Kidney capillary endothelial cell (primary cell): ENCODE measurements around the gene TICRR.

ENCODE experiments used
- DNase-seq: peaks from one replicate; pipeline ENCODE4 v3.0.0-alpha.2; 2018; ENCODE audit warnings: low spot score

The TICRR gene

DNA sequence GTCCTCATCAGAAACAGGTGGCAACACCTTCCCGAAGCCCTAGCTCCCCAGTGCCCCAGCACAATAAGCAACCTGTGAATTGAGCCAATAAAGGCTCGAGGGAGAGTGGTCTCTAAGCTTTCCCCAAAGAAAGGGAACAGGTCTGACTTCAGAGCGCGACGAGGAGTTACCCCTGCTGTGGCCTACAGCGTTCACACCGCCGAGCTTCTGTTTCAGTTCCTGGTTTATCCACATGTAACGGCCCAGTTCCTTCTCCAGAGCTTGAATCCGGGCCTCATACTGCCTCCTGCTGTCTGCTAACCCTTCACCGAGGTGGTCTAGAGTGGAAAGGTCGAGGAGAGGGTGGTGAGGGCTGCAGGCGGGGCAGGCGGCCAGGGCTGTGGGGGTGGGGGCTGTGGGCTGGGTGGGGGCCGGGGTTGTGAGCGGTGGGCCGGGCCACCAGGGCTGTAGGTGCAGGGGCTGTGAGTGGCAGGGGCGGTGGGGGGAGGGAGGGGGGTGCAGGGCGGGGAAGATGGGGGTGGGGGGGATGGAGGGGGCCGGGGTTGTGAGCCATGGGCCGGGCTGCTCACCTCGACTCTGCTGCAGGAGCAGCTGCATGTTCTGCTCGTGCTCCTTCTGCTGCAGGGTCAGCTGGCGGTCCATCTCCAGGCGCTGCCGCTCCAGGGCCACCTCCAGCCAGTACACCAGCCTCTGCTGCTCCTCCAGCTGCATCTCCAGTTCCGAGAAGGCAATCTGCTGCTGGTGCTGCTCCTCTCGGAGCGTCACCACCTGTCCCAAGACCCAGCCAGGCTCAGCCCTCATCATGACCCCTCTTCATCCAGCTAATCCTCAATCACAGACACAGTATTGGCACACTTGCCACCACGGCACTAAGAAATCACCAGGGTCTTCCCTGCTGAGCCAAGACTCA, 53.8 kb downstream of the TICRR start:
- DNase-seq: no peak

DNA sequence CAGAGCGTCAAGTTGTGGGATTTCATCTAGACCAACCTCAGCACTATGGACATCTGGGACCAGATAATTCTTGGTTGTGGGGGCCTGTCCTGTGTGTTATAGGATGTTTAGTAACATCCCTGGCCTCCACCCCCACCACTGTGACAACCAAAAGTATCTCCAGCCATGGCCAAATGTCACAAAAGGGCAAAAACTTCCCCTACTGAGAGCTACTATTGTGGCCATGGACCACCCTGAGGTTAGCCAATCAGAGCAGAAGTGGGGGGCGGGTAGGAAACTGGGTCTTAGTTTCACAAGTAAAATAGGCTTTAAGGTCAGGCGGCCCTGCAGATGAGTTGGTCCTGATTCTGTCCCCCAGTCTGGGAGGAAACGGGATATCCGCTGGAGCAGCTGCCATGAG, 54.6 kb downstream of the TICRR start:
- DNase-seq: no peak

- DNase-seq: no peak
Measured at GRCh38 chr15:89630260-89630659, 55.0 kb downstream of the TICRR start.

- no peak for DNase-seq
Measured at GRCh38 chr15:89630974-89631901, 56.0 kb downstream of the TICRR start.

- no peak for DNase-seq
Measured at GRCh38 chr15:89631902-89632264, 56.6 kb downstream of the TICRR start.

DNA sequence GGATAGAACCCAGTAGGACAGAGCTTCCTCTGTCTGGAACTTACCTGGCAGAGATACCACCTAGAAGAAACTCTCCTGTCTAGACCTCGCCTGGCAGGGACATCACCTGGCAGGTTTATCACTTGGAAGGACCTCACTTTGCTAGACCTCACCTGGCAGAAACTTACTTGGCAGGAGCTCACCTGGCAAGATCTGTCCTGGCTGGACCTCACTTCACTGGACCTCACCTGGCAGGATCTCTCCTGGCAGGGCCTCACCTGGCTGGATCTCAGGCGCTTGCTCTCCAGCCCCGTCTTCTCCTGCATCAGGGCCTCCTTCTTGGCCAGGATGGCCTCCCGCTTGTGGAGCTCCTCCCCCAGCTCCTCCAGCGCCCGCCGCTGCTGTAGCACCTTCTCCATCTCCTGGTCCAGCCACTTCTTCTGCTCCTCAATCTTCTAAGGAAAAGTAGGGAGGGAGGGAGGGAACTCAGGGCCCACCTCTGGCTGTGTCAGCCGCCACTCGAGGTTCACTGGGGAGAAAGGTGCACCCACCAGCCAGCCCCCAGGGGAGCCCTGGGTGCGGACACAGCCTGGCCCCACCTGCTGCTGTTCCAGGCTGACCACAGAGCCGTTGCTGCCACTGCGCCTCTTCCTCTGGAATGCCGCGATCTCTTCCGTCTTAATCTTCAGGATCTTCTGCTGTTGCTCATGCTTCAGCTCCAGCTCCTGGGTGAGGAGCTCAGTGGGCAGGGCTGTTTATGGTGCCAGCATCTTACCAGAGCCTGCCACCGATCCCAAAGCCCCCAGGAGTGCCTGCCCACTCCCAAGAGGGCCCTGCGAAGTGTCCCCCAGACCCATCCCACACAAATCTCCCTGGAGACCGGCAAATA, 57.5 kb downstream of the TICRR start:
- no peak for DNase-seq

DNA sequence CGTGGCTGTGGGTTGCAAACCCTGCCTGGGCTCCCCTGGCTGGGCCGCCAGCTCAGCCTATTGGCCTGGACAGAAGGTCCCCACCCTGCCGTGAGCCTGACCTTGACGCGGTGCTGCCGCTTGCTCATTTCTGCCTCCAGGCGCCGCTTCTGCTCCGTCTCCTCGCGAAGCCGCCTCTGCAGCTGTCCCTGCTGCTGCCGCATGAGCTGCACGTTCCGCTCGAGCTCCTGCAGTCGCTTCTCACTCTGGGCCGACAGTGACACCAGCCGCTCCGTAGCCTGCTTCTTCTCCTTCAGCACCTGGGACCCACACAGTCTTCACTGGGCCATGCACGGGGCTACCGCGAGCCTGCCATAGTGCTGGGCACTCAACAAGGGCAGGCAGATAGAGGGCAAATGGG, 58.3 kb downstream of the TICRR start:
- no peak for DNase-seq

DNA sequence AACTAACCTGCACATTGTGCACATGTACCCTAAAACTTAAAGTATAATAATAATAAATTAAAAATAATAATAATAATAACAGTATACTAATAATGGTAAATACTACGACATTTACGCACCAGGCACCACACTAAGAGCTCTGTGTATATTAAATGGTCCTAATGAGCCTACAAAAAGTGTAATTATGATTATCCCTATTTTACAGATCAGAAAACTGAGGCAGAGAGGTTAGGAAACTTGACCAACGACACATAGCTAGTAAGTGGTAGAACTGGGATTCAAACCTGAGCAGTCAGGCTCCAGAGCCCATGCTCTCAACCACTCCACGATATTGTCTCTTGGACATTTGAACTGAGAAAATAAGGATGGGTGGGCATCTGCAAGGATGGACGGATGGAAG, 65.0 kb downstream of the TICRR start:
- DNase-seq: no peak

- no peak for DNase-seq
Measured at GRCh38 chr15:89641053-89641452, 65.8 kb downstream of the TICRR start.

DNA sequence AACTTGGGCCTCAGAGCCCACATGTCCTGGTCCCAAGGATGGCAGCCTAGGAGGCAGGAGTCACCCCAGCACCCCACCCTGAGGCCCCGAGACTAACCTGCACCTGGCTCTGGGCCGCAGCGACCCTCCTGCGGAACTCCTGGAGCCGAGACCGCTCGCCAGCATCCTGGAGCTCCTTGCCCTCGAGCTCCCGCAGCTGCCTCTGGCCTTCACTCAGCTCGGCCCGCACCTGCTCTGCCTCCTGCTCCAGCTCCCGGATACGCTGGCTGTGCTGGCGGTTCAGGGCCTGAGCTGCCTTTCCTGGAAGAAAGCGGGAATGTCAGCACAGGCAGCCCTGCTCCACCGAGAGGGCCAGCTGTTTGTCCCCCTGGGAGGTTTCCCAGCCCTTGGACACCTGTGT, 66.8 kb downstream of the TICRR start:
- no peak for DNase-seq

DNA sequence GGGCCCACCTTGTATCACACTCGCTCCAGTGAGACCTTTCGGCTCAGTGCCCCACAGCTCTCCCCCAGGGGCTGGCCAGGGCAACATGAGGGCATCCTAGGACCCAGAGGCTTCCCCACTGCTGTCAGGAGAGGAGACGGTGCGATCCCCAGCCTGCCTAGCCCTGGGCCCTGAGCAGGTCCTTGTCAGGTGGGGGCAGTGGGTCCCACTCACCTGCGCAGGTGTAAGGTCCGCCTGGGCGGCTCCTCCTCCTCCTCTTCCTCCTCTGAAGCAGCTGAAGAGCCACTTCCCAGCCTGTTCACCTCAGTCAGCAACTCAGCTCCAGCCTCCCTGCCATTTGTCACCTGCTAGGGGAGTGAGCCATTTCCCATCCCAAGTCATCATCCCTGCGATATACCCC, 70.4 kb downstream of the TICRR start:
- no peak for DNase-seq

DNA sequence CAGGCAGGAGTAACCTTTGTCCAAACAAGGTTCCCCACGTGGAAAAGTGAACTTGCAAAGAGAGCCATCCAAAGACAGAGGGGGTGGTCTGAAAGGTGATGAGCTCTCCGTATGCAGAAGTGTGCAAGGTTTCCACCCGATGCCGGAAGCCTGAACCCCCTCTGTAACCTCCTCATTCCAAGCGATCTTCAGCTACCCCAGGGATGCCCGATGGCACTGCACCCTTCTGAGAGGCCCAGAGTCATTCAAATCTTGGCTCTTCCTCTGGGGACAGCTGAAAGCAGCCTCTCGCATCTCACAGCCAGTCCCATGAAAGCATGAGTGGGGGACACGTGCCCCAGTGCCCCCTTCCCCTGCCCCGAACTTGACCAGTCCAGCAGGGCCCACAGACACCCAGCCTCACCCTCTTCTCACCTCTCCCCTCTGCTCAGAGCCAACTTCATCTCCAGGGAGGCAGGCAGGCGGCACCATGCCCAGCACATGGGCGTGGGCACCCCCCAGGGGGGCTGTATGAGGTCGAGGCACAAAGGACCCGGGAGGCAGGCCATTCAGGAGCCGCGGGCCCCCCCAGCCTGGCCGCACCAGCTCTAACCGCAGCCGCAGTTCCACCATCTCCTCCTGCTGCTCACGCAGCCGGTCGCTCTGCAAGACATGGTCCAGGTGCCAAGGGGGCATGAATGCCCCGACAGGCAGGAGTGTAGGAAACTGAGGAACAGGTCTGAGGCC, 71.3 kb downstream of the TICRR start:
- no peak for DNase-seq

DNA sequence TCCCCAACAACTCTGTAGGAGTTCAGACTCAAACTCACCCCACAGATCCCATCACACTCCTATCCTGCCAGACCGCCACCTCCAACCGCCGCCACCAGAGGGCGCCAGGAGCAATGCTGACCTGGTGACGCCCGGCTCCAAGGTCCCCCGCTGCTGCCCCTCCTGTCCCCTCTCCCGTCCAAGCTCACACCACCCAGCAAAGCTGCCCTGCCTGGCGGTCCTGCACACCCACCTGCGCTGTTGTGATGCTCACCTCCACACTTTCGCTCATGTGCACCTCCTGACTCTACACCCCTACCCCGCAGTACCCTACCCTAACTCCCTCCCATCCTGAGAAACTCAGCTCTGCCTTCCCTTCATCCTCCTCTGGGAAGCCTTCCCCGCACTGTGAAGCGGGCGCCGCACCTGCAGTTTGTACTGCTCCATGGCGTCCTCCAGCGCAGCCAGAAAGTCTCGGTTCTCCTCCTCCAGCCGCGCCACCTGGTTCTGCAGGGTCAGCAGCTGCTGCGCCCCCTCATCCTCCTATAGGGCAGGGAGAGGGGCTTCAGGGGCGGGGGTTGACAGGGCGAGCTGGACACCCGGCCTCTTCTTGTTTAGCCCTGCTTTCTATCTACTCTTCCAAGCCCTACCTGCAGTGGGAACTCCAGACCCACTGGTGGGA, 72.1 kb downstream of the TICRR start:
- peak; percentile 60 for DNase-seq

GRCh38 chr15:89648106-89649012, 73.1 kb downstream of the TICRR start:
- DNase-seq: no peak

- DNase-seq: no peak
Measured at GRCh38 chr15:89649013-89649625, 73.8 kb downstream of the TICRR start.

DNA sequence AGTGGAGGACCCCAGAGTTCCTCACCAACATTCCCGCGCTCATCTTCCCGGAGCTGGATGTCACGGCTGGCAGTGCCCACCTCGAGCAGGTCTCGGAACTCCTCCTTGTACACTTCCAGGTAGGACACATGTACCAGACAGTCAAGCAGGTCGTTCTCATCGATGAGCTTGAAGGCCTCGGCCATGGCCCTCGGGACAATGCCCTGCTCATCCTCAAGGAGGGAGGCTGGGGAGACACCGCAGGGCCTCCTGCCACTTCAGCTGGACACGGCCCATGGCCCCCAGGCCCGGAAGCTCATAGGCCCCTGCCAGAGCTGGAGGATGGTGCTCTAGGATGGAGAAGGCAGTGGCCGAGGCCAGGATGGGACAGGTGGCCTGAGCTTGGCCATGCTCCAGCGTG, 74.4 kb downstream of the TICRR start:
- DNase-seq: no peak

- no peak for DNase-seq
Measured at GRCh38 chr15:89652131-89652530, 76.9 kb downstream of the TICRR start.

DNA sequence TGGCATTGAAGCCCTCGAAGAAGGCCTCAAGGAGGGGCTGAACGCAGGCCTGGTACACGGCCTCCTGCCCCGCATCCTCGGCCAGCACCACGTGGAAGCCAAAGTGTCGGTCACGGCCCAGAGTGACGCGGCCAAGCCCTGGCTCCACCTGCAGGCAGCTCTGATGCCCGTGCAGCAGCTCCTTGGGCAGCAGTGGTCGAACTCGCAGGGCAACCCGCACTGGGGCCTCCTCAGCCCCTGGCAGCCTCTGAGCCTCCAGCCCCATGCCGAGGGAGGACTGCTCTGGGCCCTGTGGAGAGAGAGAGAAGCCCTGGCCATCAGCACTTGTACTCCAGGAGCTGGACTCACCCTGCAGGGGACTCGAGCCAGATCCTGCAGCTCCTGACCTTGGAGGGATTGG, 77.4 kb downstream of the TICRR start:
- DNase-seq: no peak

GRCh38 chr15:89653578-89653977, 78.3 kb downstream of the TICRR start:
- no peak for DNase-seq
